ENCODE results near the gene NEK5.

- no peak for TF ChIP-seq CTCF (IDR thresholded peaks at IDR 0.05)
- no peak for TF ChIP-seq EP300 (IDR thresholded peaks at IDR 0.05)
- no peak for TF ChIP-seq POLR2A (IDR thresholded peaks at IDR 0.05)
These were observed 75.4 kb downstream of the NEK5 start for GRCh38 chr13:52053460-52053859.

Measured in upper lobe of left lung (tissue), 4 donors.